Esophagus (tissue), 2 donors: ENCODE measurements around the gene GATAD2B. TPM values are rescaled to one million over a fixed set of nuclear protein-coding genes. Genes with fewer than 3 reads are reported as not detected.

Source experiments
- polyA plus RNA-seq, 2 donors: library from polyadenylated mRNA; stranded (reverse); fragments of 200-250 nt; gene quantifications; one replicate each; pipeline ENCODE4 v1.2.3, GENCODE V29; 2013
- donor health status: healthy with polysubstance abuse.
- donor health status: Bipolar disorder and iron deficiency.

GATAD2B gene
- polyA plus RNA-seq, 2 donors = 3.2 to 4.4 TPM

Other genes with a start within 250 kb of the GATAD2B start
- gene NPR1, start 244.3 kb downstream of the GATAD2B start, polyA plus RNA-seq = 1 to 10 TPM; 2.2 to 3.6 TPM
- 10 to 100 TPM; 16.4 to 30.8 TPM for gene INTS3, start 194.9 kb downstream of the GATAD2B start, polyA plus RNA-seq
- 10 to 100 TPM; 18.6 to 30.9 TPM for gene SLC27A3, start 147.6 kb downstream of the GATAD2B start, polyA plus RNA-seq
- 10 to 100 TPM; 14.7 to 31.6 TPM for gene DENND4B, start 23.7 kb upstream of the GATAD2B start, polyA plus RNA-seq
- 10 to 100 TPM; 17.0 to 36.8 TPM for gene CRTC2, start 35.6 kb upstream of the GATAD2B start, polyA plus RNA-seq
- gene SLC39A1, start 40.6 kb upstream of the GATAD2B start, polyA plus RNA-seq = 10 to 100 TPM; 29.0 to 51.2 TPM
- gene CREB3L4, start 44.9 kb upstream of the GATAD2B start, polyA plus RNA-seq = 10 to 100 TPM in 1 of 2 donors, 1 to 10 TPM in 1; 9.4 to 10.0 TPM
- 100 to 1,000 TPM in 1 of 2 donors, 10 to 100 TPM in 1; 79.1 to 134 TPM for gene JTB, start 54.7 kb upstream of the GATAD2B start, polyA plus RNA-seq
- gene RAB13, start 63.4 kb upstream of the GATAD2B start, polyA plus RNA-seq = 10 to 100 TPM; 83.2 to 89.5 TPM
- gene RPS27, start 67.8 kb upstream of the GATAD2B start, polyA plus RNA-seq = 1,000 to 10,000 TPM; 5,298 to 9,661 TPM
- gene NUP210L, start 232.1 kb upstream of the GATAD2B start, polyA plus RNA-seq = under 1 TPM in 1 of 2 donors, not detected in 1; 0.02 TPM